Measurements from ENCODE around the gene ZBTB21.
"Not testable (repeated sequence)": the region's sequence is repeated elsewhere in the genome, so short reads cannot be mapped to it uniquely, and the experiment has no call there.

Gene ZBTB21

GRCh38 chr21:41951876-41952567 is 58.1 kb downstream of the ZBTB21 start:
- no peaks in the 10 kb centered on the region for H3K27me3 ChIP-seq (ENCODE audit: insufficient read depth, low read length)
- peaks cover 2% of the 10 kb centered on the region for H3K4me1 ChIP-seq (ENCODE audit: insufficient read depth, low read length)
- no peaks in the 10 kb centered on the region for H3K9me3 ChIP-seq (ENCODE audit: low read length)
- H2AFZ ChIP-seq (ENCODE audit: low read depth, low read length), result no peak overlapping the region
- peak overlapping the region; percentile 57 for H3K4me3 ChIP-seq (ENCODE audit: low read length)
- no peaks in the 10 kb centered on the region for H3K36me3 ChIP-seq (ENCODE audit: insufficient read depth, low read length)

GRCh38 chr21:41950941-41951351 is 59.2 kb downstream of the ZBTB21 start:
- Histone ChIP-seq H2AFZ (ENCODE audit: low read depth, low read length) (no peak overlapping the region), H3K9me3 (ENCODE audit: low read length) (no peaks in the 10 kb centered on the region), H3K36me3 (ENCODE audit: insufficient read depth, low read length) (no peaks in the 10 kb centered on the region), H3K27me3 (ENCODE audit: insufficient read depth, low read length) (no peaks in the 10 kb centered on the region), H3K4me1 (ENCODE audit: insufficient read depth, low read length) (peaks cover 2% of the 10 kb centered on the region), H3K4me3 (ENCODE audit: low read length) (no peak overlapping the region)

GRCh38 chr21:41949631-41950030 is 60.5 kb downstream of the ZBTB21 start:
- not testable (repeated sequence) for H3K4me1 ChIP-seq (ENCODE audit: insufficient read depth, low read length); H3K27me3 ChIP-seq (ENCODE audit: insufficient read depth, low read length); H2AFZ ChIP-seq (ENCODE audit: low read depth, low read length); H3K9me3 ChIP-seq (ENCODE audit: low read length); H3K4me3 ChIP-seq (ENCODE audit: low read length); H3K36me3 ChIP-seq (ENCODE audit: insufficient read depth, low read length)

GRCh38 chr21:41948901-41949300 is 61.3 kb downstream of the ZBTB21 start:
- Histone ChIP-seq H3K4me3 (ENCODE audit: low read length) (no peak overlapping the region), H3K27me3 (ENCODE audit: insufficient read depth, low read length) (no peaks in the 10 kb centered on the region), H2AFZ (ENCODE audit: low read depth, low read length) (no peak overlapping the region), H3K9me3 (ENCODE audit: low read length) (no peaks in the 10 kb centered on the region), H3K4me1 (ENCODE audit: insufficient read depth, low read length) (peaks cover 2% of the 10 kb centered on the region), H3K36me3 (ENCODE audit: insufficient read depth, low read length) (no peaks in the 10 kb centered on the region)

- H3K4me3 ChIP-seq (ENCODE audit: low read length), result no peak overlapping the region
- no peak overlapping the region for H2AFZ ChIP-seq (ENCODE audit: low read depth, low read length)
- H3K27me3 ChIP-seq (ENCODE audit: insufficient read depth, low read length), result no peaks in the 10 kb centered on the region
- H3K36me3 ChIP-seq (ENCODE audit: insufficient read depth, low read length), result no peaks in the 10 kb centered on the region
- H3K9me3 ChIP-seq (ENCODE audit: low read length), result no peaks in the 10 kb centered on the region
- H3K4me1 ChIP-seq (ENCODE audit: insufficient read depth, low read length), result peaks cover 2% of the 10 kb centered on the region
Measured at GRCh38 chr21:41948078-41948895, 61.9 kb downstream of the ZBTB21 start.

- Histone ChIP-seq H3K4me3 (ENCODE audit: low read length) (no peak overlapping the region), H3K9me3 (ENCODE audit: low read length) (no peaks in the 10 kb centered on the region), H3K36me3 (ENCODE audit: insufficient read depth, low read length) (no peaks in the 10 kb centered on the region), H3K4me1 (ENCODE audit: insufficient read depth, low read length) (no peaks in the 10 kb centered on the region), H2AFZ (ENCODE audit: low read depth, low read length) (no peak overlapping the region), H3K27me3 (ENCODE audit: insufficient read depth, low read length) (no peaks in the 10 kb centered on the region)
Measured at GRCh38 chr21:41945982-41946381, 64.2 kb downstream of the ZBTB21 start.

GRCh38 chr21:41943851-41944250 is 66.3 kb downstream of the ZBTB21 start:
- Histone ChIP-seq H3K9me3 (ENCODE audit: low read length) (no peaks in the 10 kb centered on the region), H3K4me3 (ENCODE audit: low read length) (no peak overlapping the region), H3K4me1 (ENCODE audit: insufficient read depth, low read length) (no peaks in the 10 kb centered on the region), H3K27me3 (ENCODE audit: insufficient read depth, low read length) (no peaks in the 10 kb centered on the region), H2AFZ (ENCODE audit: low read depth, low read length) (no peak overlapping the region), H3K36me3 (ENCODE audit: insufficient read depth, low read length) (no peaks in the 10 kb centered on the region)

GRCh38 chr21:41942457-41942856 is 67.7 kb downstream of the ZBTB21 start:
- no peaks in the 10 kb centered on the region for H3K27me3 ChIP-seq (ENCODE audit: insufficient read depth, low read length)
- no peak overlapping the region for H2AFZ ChIP-seq (ENCODE audit: low read depth, low read length)
- H3K4me1 ChIP-seq (ENCODE audit: insufficient read depth, low read length), result no peaks in the 10 kb centered on the region
- no peaks in the 10 kb centered on the region for H3K9me3 ChIP-seq (ENCODE audit: low read length)
- no peak overlapping the region for H3K4me3 ChIP-seq (ENCODE audit: low read length)
- no peaks in the 10 kb centered on the region for H3K36me3 ChIP-seq (ENCODE audit: insufficient read depth, low read length)

- Histone ChIP-seq H3K4me3 (ENCODE audit: low read length) (no peak overlapping the region), H3K4me1 (ENCODE audit: insufficient read depth, low read length) (no peaks in the 10 kb centered on the region), H3K27me3 (ENCODE audit: insufficient read depth, low read length) (no peaks in the 10 kb centered on the region), H3K36me3 (ENCODE audit: insufficient read depth, low read length) (no peaks in the 10 kb centered on the region), H2AFZ (ENCODE audit: low read depth, low read length) (no peak overlapping the region), H3K9me3 (ENCODE audit: low read length) (no peaks in the 10 kb centered on the region)
Measured at GRCh38 chr21:41941941-41942340, 68.2 kb downstream of the ZBTB21 start.

- H3K27me3 ChIP-seq (ENCODE audit: insufficient read depth, low read length), result no peaks in the 10 kb centered on the region
- H3K36me3 ChIP-seq (ENCODE audit: insufficient read depth, low read length), result no peaks in the 10 kb centered on the region
- no peaks in the 10 kb centered on the region for H3K9me3 ChIP-seq (ENCODE audit: low read length)
- no peak overlapping the region for H3K4me3 ChIP-seq (ENCODE audit: low read length)
- H2AFZ ChIP-seq (ENCODE audit: low read depth, low read length), result no peak overlapping the region
- peaks cover under 1% of the 10 kb centered on the region for H3K4me1 ChIP-seq (ENCODE audit: insufficient read depth, low read length)
Measured at GRCh38 chr21:41940431-41940830, 69.7 kb downstream of the ZBTB21 start.

GRCh38 chr21:41939391-41939790 is 70.8 kb downstream of the ZBTB21 start:
- no peaks in the 10 kb centered on the region for H3K36me3 ChIP-seq (ENCODE audit: insufficient read depth, low read length)
- no peak overlapping the region for H3K4me3 ChIP-seq (ENCODE audit: low read length)
- H3K4me1 ChIP-seq (ENCODE audit: insufficient read depth, low read length), result peaks cover 5% of the 10 kb centered on the region
- H3K27me3 ChIP-seq (ENCODE audit: insufficient read depth, low read length), result no peaks in the 10 kb centered on the region
- H3K9me3 ChIP-seq (ENCODE audit: low read length), result no peaks in the 10 kb centered on the region
- H2AFZ ChIP-seq (ENCODE audit: low read depth, low read length), result no peak overlapping the region

Measured in neuron (in vitro differentiated cells).